SK-N-SH (cell line): Measurements from ENCODE around the gene ARL5B.

Experiments used
- FOXM1 ChIP-seq: IDR thresholded peaks from 2 replicates; pipeline ENCODE4 v1.4.0; 2012; ENCODE audit warnings: low read depth, mild to moderate bottlenecking
- MAX ChIP-seq: IDR thresholded peaks from 2 replicates; pipeline ENCODE4 v1.4.0; 2012; ENCODE audit warnings: low read depth
- MEF2A ChIP-seq: IDR thresholded peaks from 2 replicates; pipeline ENCODE4 v1.4.0; 2012; ENCODE audit warnings: low read depth, borderline replicate concordance
- POLR2AphosphoS5 ChIP-seq: IDR thresholded peaks from 2 replicates; pipeline ENCODE4 v1.6.1; 2012; ENCODE audit warnings: low read depth, low read length
- SMC3 ChIP-seq: IDR thresholded peaks from 2 replicates; pipeline ENCODE4 v1.6.1; 2012; ENCODE audit warnings: low read depth, low read length, improper control_type of control experiment
- TF ChIP-seq, protein P1 (sequence below): fragments of 200-600 bp; sonication (generic); IDR thresholded peaks from 2 replicates; pipeline ENCODE4 v1.6.1; 2017; ENCODE audit warnings: antibody characterized with exemption, mild to moderate bottlenecking, moderate library complexity

GRCh38 chr10:18719811-18720210, 60.6 kb downstream of the ARL5B start:
- no peak for TF ChIP-seq SMC3
- TF ChIP-seq, protein P1, sequence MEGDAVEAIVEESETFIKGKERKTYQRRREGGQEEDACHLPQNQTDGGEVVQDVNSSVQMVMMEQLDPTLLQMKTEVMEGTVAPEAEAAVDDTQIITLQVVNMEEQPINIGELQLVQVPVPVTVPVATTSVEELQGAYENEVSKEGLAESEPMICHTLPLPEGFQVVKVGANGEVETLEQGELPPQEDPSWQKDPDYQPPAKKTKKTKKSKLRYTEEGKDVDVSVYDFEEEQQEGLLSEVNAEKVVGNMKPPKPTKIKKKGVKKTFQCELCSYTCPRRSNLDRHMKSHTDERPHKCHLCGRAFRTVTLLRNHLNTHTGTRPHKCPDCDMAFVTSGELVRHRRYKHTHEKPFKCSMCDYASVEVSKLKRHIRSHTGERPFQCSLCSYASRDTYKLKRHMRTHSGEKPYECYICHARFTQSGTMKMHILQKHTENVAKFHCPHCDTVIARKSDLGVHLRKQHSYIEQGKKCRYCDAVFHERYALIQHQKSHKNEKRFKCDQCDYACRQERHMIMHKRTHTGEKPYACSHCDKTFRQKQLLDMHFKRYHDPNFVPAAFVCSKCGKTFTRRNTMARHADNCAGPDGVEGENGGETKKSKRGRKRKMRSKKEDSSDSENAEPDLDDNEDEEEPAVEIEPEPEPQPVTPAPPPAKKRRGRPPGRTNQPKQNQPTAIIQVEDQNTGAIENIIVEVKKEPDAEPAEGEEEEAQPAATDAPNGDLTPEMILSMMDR = no peak
- TF ChIP-seq FOXM1 = no peak
- no peak for TF ChIP-seq MEF2A
- TF ChIP-seq POLR2AphosphoS5 = no peak
- no peak for TF ChIP-seq MAX
